OCI-LY1 (cell line): ENCODE measurements around the gene PRRX1.

ENCODE experiments used
- H2AFZ ChIP-seq: fragments of 200-600 bp; sonication (generic), shearing (Covaris generic); 2 replicates; pipeline ENCODE4 v1.6.0; 2014; ENCODE audit warnings: antibody characterized with exemption, mild to moderate bottlenecking, low read length
- H3F3A ChIP-seq: fragments of 200-600 bp; sonication (generic), shearing (Covaris generic); 2 replicates; pipeline ENCODE4 v1.6.0; 2014; ENCODE audit warnings: mild to moderate bottlenecking, antibody characterized with exemption, low read length, moderate library complexity; ENCODE audit not compliant: insufficient read depth
- H3K27ac ChIP-seq: fragments of 200-600 bp; sonication (generic); 2 replicates; pipeline ENCODE4 v1.5.1; 2014; ENCODE audit warnings: low read length, mixed run types, mild to moderate bottlenecking, low read depth; ENCODE audit not compliant: poor library complexity, severe bottlenecking
- H3K27me3 ChIP-seq: fragments of 200-600 bp; sonication (generic); 2 replicates; pipeline ENCODE4 v1.6.0; 2014; ENCODE audit warnings: antibody characterized with exemption, mild to moderate bottlenecking, low read length, moderate library complexity; ENCODE audit not compliant: insufficient read depth
- H3K36me3 ChIP-seq: fragments of 200-600 bp; sonication (generic); 2 replicates; pipeline ENCODE4 v1.6.1; 2014; ENCODE audit warnings: mild to moderate bottlenecking, antibody characterized with exemption, low read length, moderate library complexity, mixed read lengths; ENCODE audit not compliant: insufficient read depth
- H3K4me1 ChIP-seq: fragments of 200-600 bp; sonication (generic); 2 replicates; pipeline ENCODE4 v1.5.1; 2014; ENCODE audit warnings: mild to moderate bottlenecking, low read length, moderate library complexity; ENCODE audit not compliant: insufficient read depth, severe bottlenecking
- H3K4me2 ChIP-seq: fragments of 200-600 bp; sonication (generic), shearing (Covaris generic); 2 replicates; pipeline ENCODE4 v1.6.1; 2014; ENCODE audit warnings: low read length
- H3K4me3 ChIP-seq: fragments of 200-600 bp; sonication (generic); 2 replicates; pipeline ENCODE4 v1.5.1; 2014; ENCODE audit warnings: low read length, low read depth, mild to moderate bottlenecking, mixed read lengths; ENCODE audit not compliant: poor library complexity, severe bottlenecking
- H3K79me2 ChIP-seq: fragments of 200-600 bp; shearing (Covaris generic); 2 replicates; pipeline ENCODE4 v1.6.1; 2016; ENCODE audit warnings: mixed run types, low read length, mixed read lengths; ENCODE audit not compliant: insufficient read depth
- H3K9ac ChIP-seq: fragments of 200-600 bp; sonication (generic), shearing (Covaris generic); 2 replicates; pipeline ENCODE4 v1.6.1; 2014; ENCODE audit warnings: mild to moderate bottlenecking, low read length, mixed read lengths
- H3K9me2 ChIP-seq: fragments of 200-600 bp; sonication (generic), shearing (Covaris generic); 2 replicates; pipeline ENCODE4 v1.6.1; 2014; ENCODE audit warnings: low read depth, mild to moderate bottlenecking, low read length, mixed read lengths
- H3K9me3 ChIP-seq: fragments of 200-600 bp; shearing (Covaris generic); 2 replicates; pipeline ENCODE4 v1.6.1; 2014; ENCODE audit warnings: low read length, mixed read lengths
- H4K20me1 ChIP-seq: fragments of 200-600 bp; sonication (generic), shearing (Covaris generic); 2 replicates; pipeline ENCODE4 v1.6.0; 2016; ENCODE audit warnings: mild to moderate bottlenecking, low read length; ENCODE audit not compliant: insufficient read depth
- CTCF ChIP-seq: fragments of 200-600 bp; sonication (generic), shearing (Covaris generic); IDR thresholded peaks from 2 replicates; pipeline ENCODE4 v1.5.1; 2017; ENCODE audit warnings: mild to moderate bottlenecking, antibody characterized with exemption, low read length, moderate library complexity, mixed read lengths
- EZH2 ChIP-seq: fragments of 200-600 bp; sonication (generic), shearing (Covaris generic); IDR thresholded peaks from 2 replicates; pipeline ENCODE4 v1.8.0; 2017; ENCODE audit warnings: borderline replicate concordance, mixed run types, mild to moderate bottlenecking, antibody characterized with exemption, low read length, moderate library complexity, mixed read lengths

Gene PRRX1

GRCh38 chr1:170686291-170686690 is 22.4 kb downstream of the PRRX1 start:
- Histone ChIP-seq H3K9ac (no peak overlapping the region), H3K9me3 (no peaks in the 10 kb centered on the region), H3K27ac (no peak overlapping the region), H3K4me1 (no peaks in the 10 kb centered on the region), H2AFZ (no peak overlapping the region), H3K9me2 (no peaks in the 10 kb centered on the region), H3K4me3 (no peak overlapping the region), H3F3A (no peaks in the 10 kb centered on the region), H3K4me2 (no peak overlapping the region), H3K36me3 (no peaks in the 10 kb centered on the region), H4K20me1 (no peaks in the 10 kb centered on the region), H3K79me2 (no peaks in the 10 kb centered on the region), H3K27me3 (no peaks in the 10 kb centered on the region)
- TF ChIP-seq CTCF (no peak), EZH2 (no peak)

- Histone ChIP-seq H3K9me2 (no peaks in the 10 kb centered on the region), H3K36me3 (no peaks in the 10 kb centered on the region), H2AFZ (no peak overlapping the region), H3K27me3 (no peaks in the 10 kb centered on the region), H3K27ac (no peak overlapping the region), H3K4me2 (no peak overlapping the region), H3K9ac (no peak overlapping the region), H3F3A (no peaks in the 10 kb centered on the region), H4K20me1 (no peaks in the 10 kb centered on the region), H3K4me3 (no peak overlapping the region), H3K9me3 (no peaks in the 10 kb centered on the region), H3K4me1 (no peaks in the 10 kb centered on the region), H3K79me2 (no peaks in the 10 kb centered on the region)
- TF ChIP-seq CTCF (no peak), EZH2 (no peak)
Measured at GRCh38 chr1:170687621-170688020, 23.7 kb downstream of the PRRX1 start.

- H4K20me1 ChIP-seq: no peaks in the 10 kb centered on the region
- H3K9me3 ChIP-seq: no peaks in the 10 kb centered on the region
- TF ChIP-seq EZH2 (no peak), CTCF (no peak)
- no peaks in the 10 kb centered on the region for H3F3A ChIP-seq
- no peak overlapping the region for H3K9ac ChIP-seq
- H2AFZ ChIP-seq: no peak overlapping the region
- H3K4me2 ChIP-seq: no peak overlapping the region
- no peaks in the 10 kb centered on the region for H3K9me2 ChIP-seq
- H3K4me1 ChIP-seq: no peaks in the 10 kb centered on the region
- H3K79me2 ChIP-seq: no peaks in the 10 kb centered on the region
- no peak overlapping the region for H3K4me3 ChIP-seq
- no peak overlapping the region for H3K27ac ChIP-seq
- no peaks in the 10 kb centered on the region for H3K27me3 ChIP-seq
- no peaks in the 10 kb centered on the region for H3K36me3 ChIP-seq
Measured at GRCh38 chr1:170691258-170691657, 27.3 kb downstream of the PRRX1 start.
